SK-N-SH (cell line): Measurements from ENCODE around the gene SLC6A2. TPM values are rescaled to one million over a fixed set of nuclear protein-coding genes. Genes with fewer than 3 reads are reported as not detected.

Experiments
- CTCF ChIA-PET: fragments of 300-600, 350-600 bp; formaldehyde crosslinking; extraction: SDS; loops from one replicate; lab custom pipeline; 2021; lab: Yijun Ruan, JAX
- POLR2A ChIA-PET: fragments of 350-600 bp; sonication (Branson Sonifier 250); formaldehyde crosslinking; extraction: SDS; loops from one replicate; lab custom pipeline; 2020; ENCODE audit warnings: antibody characterized with exemption, inconsistent platforms; lab: Yijun Ruan, JAX
- DNase-seq: peaks from one replicate; pipeline ENCODE4 v3.0.0; 2012
- H2AFZ ChIP-seq: fragments of 200-600 bp; sonication (generic); 2 replicates; pipeline ENCODE4 v1.8.1; 2016; ENCODE audit warnings: antibody characterized with exemption, mild to moderate bottlenecking, low read depth
- H3F3A ChIP-seq: fragments of 200-600 bp; sonication (generic); replicated peaks from 2 replicates; pipeline ENCODE3; 2016; ENCODE audit warnings: antibody characterized with exemption, mild to moderate bottlenecking; ENCODE audit not compliant: insufficient read depth
- H3K27ac ChIP-seq, 2 experiments: fragments of 200-500 bp in 1 of 2; fragments of 200-600 bp in 1 of 2; sonication (Bioruptor generic) in 1 of 2; sonication (generic), shearing (Covaris generic) in 1 of 2; 2 replicates each; pipeline versions ENCODE4 v1.5.1 to v1.6.1; 2014 to 2016; ENCODE audit warnings: low read depth in 2 of 2, inconsistent platforms in 1 of 2, low read length in 1 of 2, mild to moderate bottlenecking in 1 of 2, mixed read lengths in 1 of 2
- H3K27me3 ChIP-seq: fragments of 200-600 bp; sonication (generic), shearing (Covaris generic); 2 replicates; pipeline ENCODE4 v1.6.1; 2016; ENCODE audit warnings: mixed run types; ENCODE audit not compliant: insufficient read depth
- H3K36me3 ChIP-seq, 2 experiments: fragments of 200-500 bp in 1 of 2; fragments of 200-600 bp in 1 of 2; sonication (Bioruptor generic) in 1 of 2; sonication (generic) in 1 of 2; replicated peaks in 1 of 2; 2 replicates each; pipeline versions ENCODE3 to v1.5.1; 2014 to 2016; ENCODE audit warnings: low read length in 1 of 2, mild to moderate bottlenecking in 1 of 2; ENCODE audit not compliant: insufficient read depth in 2 of 2, control insufficient read depth in 1 of 2
- H3K4me1 ChIP-seq, 2 experiments: fragments of 200-500 bp in 1 of 2; fragments of 200-600 bp in 1 of 2; sonication (Bioruptor generic) in 1 of 2; sonication (generic), shearing (Covaris generic) in 1 of 2; 2 replicates each; pipeline versions ENCODE4 v1.5.1 to v1.6.1; 2014 to 2016; ENCODE audit warnings: low read depth in 1 of 2, low read length in 1 of 2, mixed run types in 1 of 2; ENCODE audit not compliant: insufficient read depth in 2 of 2, control insufficient read depth in 1 of 2
- H3K4me2 ChIP-seq: fragments of 200-600 bp; sonication (generic), shearing (Covaris generic); 2 replicates; pipeline ENCODE4 v1.6.1; 2017; ENCODE audit warnings: mixed run types
- H3K4me3 ChIP-seq, 2 experiments: fragments of 200-500 bp in 1 of 2; fragments of 200-600 bp in 1 of 2; sonication (Bioruptor generic) in 1 of 2; sonication (generic), shearing (Covaris generic) in 1 of 2; 2 replicates each; pipeline versions ENCODE4 v1.5.1 to v1.8.1; 2014 to 2016; ENCODE audit warnings: low read depth in 2 of 2, inconsistent platforms in 1 of 2, low read length in 1 of 2, mild to moderate bottlenecking in 1 of 2, mixed read lengths in 1 of 2, moderate library complexity in 1 of 2
- H3K79me2 ChIP-seq: fragments of 200-600 bp; sonication (generic); 2 replicates; pipeline ENCODE4 v1.8.1; 2017; ENCODE audit warnings: mild to moderate bottlenecking; ENCODE audit not compliant: insufficient read depth
- H3K9ac ChIP-seq: fragments of 200-600 bp; sonication (generic); 2 replicates; pipeline ENCODE4 v1.6.1; 2017; ENCODE audit warnings: mixed run types
- H3K9me2 ChIP-seq: fragments of 200-600 bp; sonication (generic); 2 replicates; pipeline ENCODE4 v1.6.1; 2017; ENCODE audit warnings: mixed run types
- H3K9me3 ChIP-seq: fragments of 200-600 bp; sonication (generic); 2 replicates; pipeline ENCODE4 v1.6.1; 2017; ENCODE audit warnings: mixed run types, mild to moderate bottlenecking, moderate library complexity
- H4K20me1 ChIP-seq: fragments of 200-600 bp; sonication (generic); 2 replicates; pipeline ENCODE4 v1.6.1; 2017; ENCODE audit warnings: mild to moderate bottlenecking, mixed run types; ENCODE audit not compliant: insufficient read depth
- FOSL2 ChIP-seq: IDR thresholded peaks from 2 replicates; pipeline ENCODE4 v1.4.0; 2012; ENCODE audit warnings: low read depth, mild to moderate bottlenecking, moderate library complexity, borderline replicate concordance
- FOXJ3 ChIP-seq: sonication (generic); formaldehyde crosslinking; IDR thresholded peaks from 2 replicates; pipeline ENCODE4 v1.5.1; 2020; ENCODE audit warnings: mild to moderate bottlenecking, missing genetic modification reagents
- FOXM1 ChIP-seq: IDR thresholded peaks from 2 replicates; pipeline ENCODE4 v1.4.0; 2012; ENCODE audit warnings: low read depth, mild to moderate bottlenecking
- MEF2A ChIP-seq: IDR thresholded peaks from 2 replicates; pipeline ENCODE4 v1.4.0; 2012; ENCODE audit warnings: low read depth, borderline replicate concordance
- NFIC ChIP-seq: IDR thresholded peaks from 2 replicates; pipeline ENCODE4 v1.4.0; 2012; ENCODE audit warnings: borderline replicate concordance
- NRF1 ChIP-seq: IDR thresholded peaks from 2 replicates; pipeline ENCODE4 v1.6.1; 2012; ENCODE audit warnings: low read depth, mild to moderate bottlenecking, low read length
- POLR2AphosphoS5 ChIP-seq: IDR thresholded peaks from 2 replicates; pipeline ENCODE4 v1.6.1; 2012; ENCODE audit warnings: low read depth, low read length
- RAD21 ChIP-seq: IDR thresholded peaks from 2 replicates; pipeline ENCODE4 v1.6.1; 2012; ENCODE audit warnings: mild to moderate bottlenecking, low read length
- RFX5 ChIP-seq: IDR thresholded peaks from 2 replicates; pipeline ENCODE4 v1.6.1; 2012; ENCODE audit warnings: mild to moderate bottlenecking, improper control_type of control experiment, low read length
- RXRA ChIP-seq: IDR thresholded peaks from 2 replicates; pipeline ENCODE4 v1.4.0; 2012; ENCODE audit warnings: low read depth, mild to moderate bottlenecking, borderline replicate concordance
- TEAD4 ChIP-seq: IDR thresholded peaks from 2 replicates; pipeline ENCODE4 v1.4.0; 2012; ENCODE audit warnings: mild to moderate bottlenecking, borderline replicate concordance; ENCODE audit not compliant: insufficient read depth
- polyA plus RNA-seq, 3 experiments: library from polyadenylated mRNA; depleted of rRNA; stranded (reverse); fragments of >200 nt; gene quantifications; 2 replicates each; pipeline ENCODE4 v1.2.3, GENCODE V29; 2012

The SLC6A2 gene
- polyA plus RNA-seq, 1 of the 3 experiments (the other 2 are of a cell fraction): 3.3 TPM

DNA sequence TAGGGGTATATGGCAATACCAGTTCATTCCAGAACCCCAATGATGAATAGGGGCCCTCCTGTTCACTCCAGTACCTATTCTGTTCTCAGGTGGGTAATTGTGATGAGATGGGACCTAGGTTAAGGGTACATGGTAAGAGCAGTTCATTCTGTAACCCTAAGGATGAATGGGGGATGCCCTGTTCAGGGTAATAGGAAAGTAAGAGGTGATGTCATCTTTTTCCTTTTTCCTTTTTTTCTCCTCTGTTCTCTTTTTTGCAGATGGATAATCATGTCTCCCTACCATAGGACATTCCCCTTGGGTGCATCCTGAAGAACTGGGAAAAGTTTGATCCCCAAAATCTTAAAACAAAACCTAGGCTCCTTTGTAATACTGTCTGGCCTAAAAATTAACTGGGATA lies 25.0 kb upstream of the SLC6A2 start:
- H3K4me3 ChIP-seq: no peak overlapping the region
- H4K20me1 ChIP-seq: no peaks in the 10 kb centered on the region
- no peak overlapping the region for H3K4me2 ChIP-seq
- H3K9me3 ChIP-seq: no peaks in the 10 kb centered on the region; the same call in 1 of the 2 replicates
- CTCF ChIA-PET: no interaction called here
- no peak for DNase-seq
- H3K36me3 ChIP-seq: no peaks in the 10 kb centered on the region
- H3K27ac ChIP-seq: no peak overlapping the region
- no peaks in the 10 kb centered on the region for H3F3A ChIP-seq
- H3K9ac ChIP-seq: no peak overlapping the region
- POLR2A ChIA-PET: no interaction called here
- no peaks in the 10 kb centered on the region for H3K9me2 ChIP-seq
- H3K79me2 ChIP-seq: no peaks in the 10 kb centered on the region
- H3K4me1 ChIP-seq: peaks cover 0 to 3% of the 10 kb centered on the region in 2 experiments; a peak in 1 of 4 replicates
- TF ChIP-seq FOSL2: no peak
- TF ChIP-seq FOXM1: no peak
- no peak for TF ChIP-seq RXRA
- no peak overlapping the region for H2AFZ ChIP-seq
- no peaks in the 10 kb centered on the region for H3K27me3 ChIP-seq

- H3K9ac ChIP-seq: no peak overlapping the region
Observed at GRCh38 chr16:55632259-55632658, 23.5 kb upstream of the SLC6A2 start.

GRCh38 chr16:55634193-55634592 lies 21.6 kb upstream of the SLC6A2 start:
- no peak overlapping the region for H3K4me3 ChIP-seq
- no peaks in the 10 kb centered on the region for H3K9me2 ChIP-seq
- TF ChIP-seq FOXM1 (no peak), NRF1 (no peak), RAD21 (no peak), RXRA (no peak)
- TF ChIP-seq, all 33 proteins: peak for 0
- no peak for DNase-seq
- Histone ChIP-seq H3K9me3 (no peaks in the 10 kb centered on the region; the same call in 1 of the 2 replicates), H3K9ac (no peak overlapping the region), H2AFZ (no peak overlapping the region), H3K4me1 (peaks cover 0 to 20% of the 10 kb centered on the region in 2 experiments; a peak in 1 of 4 replicates), H3K4me2 (no peak overlapping the region), H4K20me1 (no peaks in the 10 kb centered on the region), H3K27ac (no peak overlapping the region), H3K79me2 (no peaks in the 10 kb centered on the region), H3K36me3 (no peaks in the 10 kb centered on the region), H3F3A (no peaks in the 10 kb centered on the region), H3K27me3 (peaks cover 12% of the 10 kb centered on the region; the same call in 1 of the 2 replicates)
- CTCF ChIA-PET: interaction anchor here (0.9 to 1.5 kb wide), 2 partner anchors 10 to 11 kb away, joined by 3 read pairs; no protein-coding TSS in a partner anchor
- POLR2A ChIA-PET: no interaction called here

More at GRCh38 chr16:55632259-55632658, 23.5 kb upstream of the SLC6A2 start:
- no peaks in the 10 kb centered on the region for H3K36me3 ChIP-seq
- no peaks in the 10 kb centered on the region for H3F3A ChIP-seq
- H2AFZ ChIP-seq: no peak overlapping the region
- H3K27me3 ChIP-seq: no peaks in the 10 kb centered on the region
- ChIA-PET CTCF (no interaction called here), POLR2A (no interaction called here)
- no peaks in the 10 kb centered on the region; the same call in 1 of the 2 replicates for H3K9me3 ChIP-seq
- no peak overlapping the region for H3K4me2 ChIP-seq
- TF ChIP-seq FOXJ3 (CRISPR knock-in tag) (no peak), TEAD4 (no peak), NFIC (no peak), MEF2A (no peak), RXRA (no peak), RAD21 (no peak), POLR2AphosphoS5 (no peak), NRF1 (no peak), RFX5 (no peak)
- H3K4me3 ChIP-seq: no peak overlapping the region
- no peak for DNase-seq
- H3K9me2 ChIP-seq: no peaks in the 10 kb centered on the region
- no peak overlapping the region for H3K27ac ChIP-seq
- H3K4me1 ChIP-seq: peaks cover 0 to 9% of the 10 kb centered on the region in 2 experiments; a peak in 1 of 4 replicates
- H4K20me1 ChIP-seq: no peaks in the 10 kb centered on the region
- H3K79me2 ChIP-seq: no peaks in the 10 kb centered on the region
